Measurements from ENCODE around the gene METTL26.

The METTL26 gene

DNA sequence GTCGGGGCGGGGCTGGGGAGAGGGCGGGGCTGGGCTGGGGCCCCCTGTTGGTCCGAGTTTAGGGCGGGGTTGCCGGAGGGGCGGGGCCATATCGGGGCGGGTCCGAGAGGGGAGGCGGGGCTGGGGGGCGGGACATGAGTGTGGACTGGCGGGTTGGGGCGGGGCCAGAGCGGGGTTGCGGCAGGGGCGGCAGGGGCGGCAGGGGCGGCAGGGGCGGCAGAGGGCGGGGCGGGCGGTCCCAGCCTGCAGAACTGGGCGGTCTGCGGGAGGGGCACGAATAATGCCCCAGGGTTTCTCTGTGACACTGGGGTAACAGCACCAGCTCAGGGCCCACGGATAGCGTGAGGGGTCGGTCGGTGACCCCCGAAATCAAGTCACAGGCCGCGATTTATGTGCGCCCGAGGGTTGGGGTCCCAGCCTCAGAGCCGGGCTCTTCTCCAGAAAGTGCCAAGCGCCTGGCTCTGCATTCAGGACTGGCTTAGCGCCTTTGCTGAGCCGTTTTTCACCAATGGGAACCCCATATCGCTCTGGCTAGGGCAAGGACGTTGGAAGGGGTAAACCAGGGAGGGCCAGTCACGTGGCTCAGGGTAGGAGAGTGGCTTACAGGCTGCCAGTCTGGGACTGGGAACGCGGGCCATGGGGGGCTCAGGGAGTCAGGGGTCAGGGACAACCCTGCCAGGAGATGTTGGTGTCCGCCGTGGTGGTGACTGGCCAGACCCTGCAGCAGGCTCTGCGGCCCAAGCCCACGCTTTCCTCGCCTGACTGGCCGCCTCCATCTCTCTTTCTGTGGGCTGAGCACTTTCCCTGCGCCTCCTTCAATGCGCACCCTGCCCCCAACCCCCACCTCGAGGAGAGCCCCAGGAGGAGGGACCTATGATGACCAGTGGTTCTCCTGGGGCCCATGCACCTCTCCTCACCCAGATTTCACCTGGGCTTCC, 1.2 kb upstream of the METTL26 start:
- peak; percentile 86 for DNase-seq (ENCODE audit: low spot score)

DNA sequence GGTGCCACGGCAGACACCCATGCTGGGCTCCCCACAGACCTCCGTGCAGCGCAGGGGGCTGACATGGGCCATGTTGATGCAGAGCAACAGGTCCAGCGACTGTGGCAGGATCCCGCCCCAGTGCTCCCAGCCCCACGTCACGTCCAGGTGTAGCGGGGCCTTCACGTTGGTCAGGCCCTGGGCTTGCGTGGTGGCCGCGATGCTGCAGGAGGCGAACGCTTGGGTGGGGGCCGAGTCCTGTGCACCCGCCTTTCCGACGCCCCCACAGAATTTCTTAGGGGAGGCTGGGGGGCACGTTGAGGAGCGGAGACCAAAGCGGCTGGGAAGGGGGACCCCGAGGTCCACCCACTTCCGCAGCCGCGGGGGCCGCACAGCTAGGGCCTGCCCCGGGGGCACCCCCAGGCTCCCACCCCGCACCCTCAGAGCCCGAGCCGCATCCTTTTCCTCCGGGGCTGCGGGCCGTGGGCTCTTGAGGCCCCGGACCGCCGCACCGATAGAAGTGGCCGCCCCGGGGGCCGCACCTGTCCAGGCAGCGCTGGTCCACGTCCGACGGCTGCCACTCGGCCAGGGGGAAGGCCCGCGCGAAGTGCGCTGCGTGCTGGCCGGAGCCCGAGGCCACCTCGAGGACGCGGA, 416 bp downstream of the METTL26 start:
- no peak for DNase-seq (ENCODE audit: low spot score)

DNA sequence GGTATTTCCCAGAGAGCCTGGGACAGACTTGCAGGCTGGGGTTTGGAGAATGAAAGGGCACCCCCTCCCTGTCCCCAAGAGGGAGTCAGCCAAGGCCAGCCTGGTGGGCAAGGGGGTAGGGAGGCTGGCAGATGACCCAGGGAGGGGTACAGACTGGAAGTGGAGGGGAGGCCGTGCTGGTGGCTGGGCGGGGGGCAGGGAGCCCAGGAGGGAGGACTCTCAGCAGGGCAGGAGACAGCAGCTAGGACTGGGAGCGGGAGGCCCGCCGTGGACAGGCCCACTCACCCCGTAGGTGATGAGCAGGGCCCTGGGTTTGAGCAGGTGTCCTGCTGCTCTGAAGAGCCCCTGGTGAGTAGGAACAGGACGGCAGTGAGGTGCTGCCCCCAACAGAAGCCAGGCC, 1.1 kb downstream of the METTL26 start:
- no peak for DNase-seq (ENCODE audit: low spot score)

DNA sequence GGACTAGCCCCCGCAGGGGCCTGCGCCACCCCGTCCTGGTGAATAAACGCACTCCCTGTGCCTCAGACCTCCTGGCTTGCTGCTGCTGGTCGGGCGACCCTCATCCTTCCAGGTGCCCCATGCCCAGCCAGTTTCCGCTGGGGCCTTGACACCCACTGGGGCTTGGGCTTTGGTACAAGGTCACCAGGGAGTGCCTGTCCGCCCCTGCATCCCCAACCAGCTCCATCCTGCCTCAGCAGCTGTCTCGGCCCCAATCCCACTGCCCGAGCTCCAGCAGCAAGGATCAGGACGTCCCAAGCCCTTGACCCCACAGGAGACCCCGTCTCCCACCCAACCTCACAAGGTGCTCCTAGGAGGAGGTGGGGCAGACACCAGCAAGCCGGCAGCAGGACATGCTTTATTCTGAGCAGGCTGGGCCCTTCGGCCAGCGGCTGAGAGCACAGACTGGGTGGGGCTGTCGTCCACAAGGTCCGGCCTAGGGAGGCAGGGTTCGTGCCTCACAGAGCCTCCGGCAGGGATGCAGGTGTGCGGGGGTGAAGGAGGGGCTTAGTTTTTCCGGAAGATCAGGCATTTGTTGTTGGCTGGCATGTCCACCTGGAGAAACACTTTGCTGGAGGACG, 1.9 kb downstream of the METTL26 start:
- DNase-seq (ENCODE audit: low spot score) = no peak

DNA sequence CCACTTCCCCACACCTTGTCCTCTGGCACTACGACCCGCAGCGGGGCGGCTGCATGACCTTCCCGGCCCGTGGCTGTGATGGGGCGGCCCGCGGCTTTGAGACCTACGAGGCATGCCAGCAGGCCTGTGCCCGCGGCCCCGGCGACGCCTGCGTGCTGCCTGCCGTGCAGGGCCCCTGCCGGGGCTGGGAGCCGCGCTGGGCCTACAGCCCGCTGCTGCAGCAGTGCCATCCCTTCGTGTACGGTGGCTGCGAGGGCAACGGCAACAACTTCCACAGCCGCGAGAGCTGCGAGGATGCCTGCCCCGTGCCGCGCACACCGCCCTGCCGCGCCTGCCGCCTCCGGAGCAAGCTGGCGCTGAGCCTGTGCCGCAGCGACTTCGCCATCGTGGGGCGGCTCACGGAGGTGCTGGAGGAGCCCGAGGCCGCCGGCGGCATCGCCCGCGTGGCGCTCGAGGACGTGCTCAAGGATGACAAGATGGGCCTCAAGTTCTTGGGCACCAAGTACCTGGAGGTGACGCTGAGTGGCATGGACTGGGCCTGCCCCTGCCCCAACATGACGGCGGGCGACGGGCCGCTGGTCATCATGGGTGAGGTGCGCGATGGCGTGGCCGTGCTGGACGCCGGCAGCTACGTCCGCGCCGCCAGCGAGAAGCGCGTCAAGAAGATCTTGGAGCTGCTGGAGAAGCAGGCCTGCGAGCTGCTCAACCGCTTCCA, 2.6 kb downstream of the METTL26 start:
- DNase-seq (ENCODE audit: low spot score) = no peak

DNA sequence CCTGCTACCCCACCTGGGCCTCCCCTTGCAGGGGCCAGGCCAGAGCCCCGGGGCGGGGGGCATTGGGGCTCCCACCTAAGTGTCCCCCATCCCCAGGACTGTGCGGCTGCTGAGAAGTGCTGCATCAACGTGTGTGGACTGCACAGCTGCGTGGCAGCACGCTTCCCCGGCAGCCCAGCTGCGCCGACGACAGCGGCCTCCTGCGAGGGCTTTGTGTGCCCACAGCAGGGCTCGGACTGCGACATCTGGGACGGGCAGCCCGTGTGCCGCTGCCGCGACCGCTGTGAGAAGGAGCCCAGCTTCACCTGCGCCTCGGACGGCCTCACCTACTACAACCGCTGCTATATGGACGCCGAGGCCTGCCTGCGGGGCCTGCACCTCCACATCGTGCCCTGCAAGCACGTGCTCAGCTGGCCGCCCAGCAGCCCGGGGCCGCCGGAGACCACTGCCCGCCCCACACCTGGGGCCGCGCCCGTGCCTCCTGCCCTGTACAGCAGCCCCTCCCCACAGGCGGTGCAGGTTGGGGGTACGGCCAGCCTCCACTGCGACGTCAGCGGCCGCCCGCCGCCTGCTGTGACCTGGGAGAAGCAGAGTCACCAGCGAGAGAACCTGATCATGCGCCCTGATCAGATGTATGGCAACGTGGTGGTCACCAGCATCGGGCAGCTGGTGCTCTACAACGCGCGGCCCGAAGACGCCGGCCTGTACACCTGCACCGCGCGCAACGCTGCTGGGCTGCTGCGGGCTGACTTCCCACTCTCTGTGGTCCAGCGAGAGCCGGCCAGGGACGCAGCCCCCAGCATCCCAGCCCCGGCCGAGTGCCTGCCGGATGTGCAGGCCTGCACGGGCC, 3.4 kb downstream of the METTL26 start:
- no peak for DNase-seq (ENCODE audit: low spot score)

DNA sequence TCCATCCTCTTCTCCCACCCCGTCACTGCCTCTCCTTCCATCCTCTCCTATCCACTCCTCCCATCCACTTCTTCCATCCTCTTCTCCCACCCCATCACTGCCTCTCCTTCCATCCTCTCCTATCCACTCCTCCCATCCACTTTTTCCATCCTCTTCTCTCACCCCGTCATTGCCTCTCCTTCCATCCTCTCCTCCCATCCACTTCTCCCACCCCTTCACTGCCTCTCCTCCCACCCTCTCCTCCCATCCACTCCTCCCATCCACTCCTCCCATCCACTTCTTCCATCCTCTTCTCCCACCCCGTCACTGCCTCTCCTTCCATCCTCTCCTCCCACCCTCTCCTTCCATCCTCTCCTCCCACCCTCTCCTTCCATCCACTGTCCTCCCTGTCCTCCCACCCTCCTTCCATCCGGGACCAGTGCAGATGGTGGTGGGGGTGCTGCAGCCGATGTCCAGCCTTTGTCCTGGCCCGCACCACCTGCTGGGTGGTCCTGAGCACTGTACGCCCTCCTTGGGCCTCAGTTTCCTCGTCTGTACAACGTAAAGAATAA, 4.2 kb downstream of the METTL26 start:
- DNase-seq (ENCODE audit: low spot score) = no peak

DNA sequence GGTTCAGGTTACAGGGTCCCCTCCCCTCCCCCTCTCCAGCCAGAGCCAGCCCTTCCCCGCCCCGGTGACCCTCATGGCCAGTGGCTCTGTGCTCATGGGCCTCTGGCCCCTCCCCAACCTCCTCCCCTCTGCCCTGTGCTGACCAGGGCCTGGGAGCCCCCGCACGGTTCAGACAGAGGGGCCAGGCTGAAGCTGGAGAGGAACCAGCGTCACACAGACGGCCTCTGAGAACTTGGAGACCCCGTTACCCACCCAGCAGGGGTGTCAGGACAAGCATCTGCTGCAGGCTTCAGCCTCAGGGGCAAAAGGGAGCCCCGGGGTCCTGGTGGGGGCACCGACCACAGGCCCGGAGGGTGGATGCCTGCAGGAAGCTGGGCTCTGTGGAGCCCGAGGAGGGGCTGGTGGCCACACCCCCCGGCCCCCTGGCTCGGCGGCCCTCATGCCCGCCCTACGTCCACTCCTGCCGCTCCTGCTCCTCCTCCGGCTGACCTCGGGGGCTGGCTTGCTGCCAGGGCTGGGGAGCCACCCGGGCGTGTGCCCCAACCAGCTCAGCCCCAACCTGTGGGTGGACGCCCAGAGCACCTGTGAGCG, 5.2 kb downstream of the METTL26 start, which contains the start of gene WFIKKN1:
WFIKKN1 (plus strand) TSS at position 171 of the 591 bp plus-strand sequence; CDS start at position 440, 269 bp downstream.
- no peak for DNase-seq (ENCODE audit: low spot score)

DNA sequence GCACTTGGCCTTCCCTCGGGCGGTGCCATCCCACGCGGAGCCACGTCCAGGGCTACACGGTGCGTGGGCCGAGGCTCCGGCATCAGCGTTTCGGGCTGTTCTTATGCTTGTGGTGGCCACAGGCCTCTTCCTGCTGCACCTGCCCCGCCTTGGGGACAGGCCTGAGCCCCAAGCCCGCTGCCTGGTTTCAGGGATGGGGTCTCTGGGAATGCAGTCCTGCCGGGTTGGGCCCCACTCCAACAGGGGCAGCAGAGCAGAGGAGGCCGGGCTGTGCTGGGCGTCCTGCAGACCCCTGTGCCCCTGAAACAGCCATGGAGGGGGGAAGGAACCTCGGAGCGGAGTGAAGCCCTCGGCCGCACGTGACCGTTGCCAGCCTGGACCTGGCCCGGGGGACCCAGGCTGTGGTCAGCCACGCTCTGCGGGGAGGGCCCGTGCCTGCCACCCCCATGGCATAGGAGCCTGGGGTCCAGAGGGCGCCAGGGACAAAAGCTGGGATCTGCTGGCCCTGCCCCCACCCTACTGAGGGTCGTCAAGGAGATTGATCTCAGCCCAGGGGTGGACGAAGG, 5.8 kb downstream of the METTL26 start:
- no peak for DNase-seq (ENCODE audit: low spot score)

DNA sequence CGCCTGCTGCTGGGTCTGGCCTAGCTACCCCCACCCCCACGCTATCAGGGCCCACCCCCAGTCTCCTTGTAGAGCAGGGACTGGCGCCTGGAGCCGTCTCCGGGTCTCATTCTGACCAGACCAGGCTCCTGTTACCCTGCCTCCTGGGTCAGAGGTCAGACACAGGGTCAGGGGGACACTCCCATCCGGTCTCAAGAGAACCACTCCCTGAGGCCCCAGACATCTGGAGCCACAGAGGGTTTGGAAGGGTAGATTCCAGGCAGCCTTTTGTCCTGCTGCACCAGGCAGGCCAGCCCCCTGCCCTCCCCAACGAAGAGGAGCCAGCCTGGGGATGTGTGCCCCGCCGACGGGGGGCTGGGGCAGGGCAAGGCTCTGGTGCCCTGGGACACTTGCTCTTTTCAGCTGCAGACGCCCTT, 6.3 kb downstream of the METTL26 start:
- DNase-seq (ENCODE audit: low spot score) = no peak

DNA sequence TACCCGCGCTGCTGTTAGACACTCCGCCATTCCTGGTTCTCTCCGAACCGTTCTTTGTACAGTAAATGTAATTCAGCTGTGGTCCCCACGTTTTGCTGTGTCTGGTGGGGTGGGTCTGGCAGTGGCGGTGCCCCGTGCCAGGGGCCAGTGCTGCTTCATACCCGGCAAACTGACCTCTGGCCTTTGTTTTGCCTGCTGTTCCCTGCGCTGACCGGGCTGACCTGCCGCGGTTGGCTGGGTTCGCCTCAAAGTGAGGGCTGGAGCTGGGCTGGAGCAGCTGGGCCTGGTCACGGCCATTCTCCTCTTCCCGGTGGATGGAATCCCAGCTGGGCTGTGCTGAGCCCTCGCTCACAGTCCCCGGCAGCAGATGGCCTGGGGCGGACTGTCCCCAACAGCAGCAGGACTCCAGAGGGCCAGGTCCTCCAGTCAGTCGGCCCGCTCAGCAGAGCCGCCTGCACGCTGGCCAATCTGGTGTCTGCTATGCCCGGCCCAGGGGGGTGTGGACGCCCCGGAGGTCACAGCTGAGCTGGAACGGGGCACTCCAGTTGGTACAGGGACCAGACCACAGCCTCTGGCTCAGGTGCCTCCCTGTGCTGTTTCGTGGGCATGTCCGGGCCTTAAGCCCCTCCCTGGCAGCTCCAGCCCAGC, 6.8 kb downstream of the METTL26 start:
- DNase-seq (ENCODE audit: low spot score) = no peak

DNA sequence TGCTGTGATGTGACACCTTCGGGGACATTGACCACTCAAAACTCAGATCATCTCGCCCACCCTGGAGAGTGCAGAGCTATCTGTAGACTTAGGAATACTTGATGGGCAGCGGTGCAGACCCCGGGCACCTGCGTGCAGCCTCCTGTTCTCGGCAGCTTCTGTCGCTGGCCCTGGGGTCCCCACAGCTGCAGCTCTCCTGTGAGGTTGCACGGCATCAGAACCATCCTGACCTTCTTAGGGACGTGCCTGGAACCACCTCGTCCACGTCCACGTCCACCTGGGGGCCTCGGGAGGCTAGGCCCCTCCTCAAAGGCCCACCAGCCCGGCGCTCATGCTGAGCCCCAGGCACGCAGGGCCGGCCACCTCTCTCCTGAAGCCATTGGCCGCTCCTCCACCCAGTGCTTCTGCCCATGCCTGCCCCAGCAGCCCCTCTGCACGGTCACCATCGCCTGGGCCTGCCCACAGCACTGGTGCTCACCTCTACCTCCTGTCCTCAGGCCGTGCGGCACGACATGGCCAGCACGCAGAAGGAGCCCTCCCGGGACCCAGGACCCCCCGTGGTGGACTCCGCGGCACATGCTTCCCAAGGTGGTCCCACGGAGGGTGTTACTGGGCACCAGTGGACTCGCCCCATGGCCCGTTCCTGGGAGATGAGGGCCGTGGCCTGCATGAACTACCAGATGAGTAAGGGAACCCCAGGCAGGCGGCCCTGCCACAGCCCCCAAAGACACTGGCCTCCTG, 7.6 kb downstream of the METTL26 start:
- DNase-seq (ENCODE audit: low spot score) = no peak

DNA sequence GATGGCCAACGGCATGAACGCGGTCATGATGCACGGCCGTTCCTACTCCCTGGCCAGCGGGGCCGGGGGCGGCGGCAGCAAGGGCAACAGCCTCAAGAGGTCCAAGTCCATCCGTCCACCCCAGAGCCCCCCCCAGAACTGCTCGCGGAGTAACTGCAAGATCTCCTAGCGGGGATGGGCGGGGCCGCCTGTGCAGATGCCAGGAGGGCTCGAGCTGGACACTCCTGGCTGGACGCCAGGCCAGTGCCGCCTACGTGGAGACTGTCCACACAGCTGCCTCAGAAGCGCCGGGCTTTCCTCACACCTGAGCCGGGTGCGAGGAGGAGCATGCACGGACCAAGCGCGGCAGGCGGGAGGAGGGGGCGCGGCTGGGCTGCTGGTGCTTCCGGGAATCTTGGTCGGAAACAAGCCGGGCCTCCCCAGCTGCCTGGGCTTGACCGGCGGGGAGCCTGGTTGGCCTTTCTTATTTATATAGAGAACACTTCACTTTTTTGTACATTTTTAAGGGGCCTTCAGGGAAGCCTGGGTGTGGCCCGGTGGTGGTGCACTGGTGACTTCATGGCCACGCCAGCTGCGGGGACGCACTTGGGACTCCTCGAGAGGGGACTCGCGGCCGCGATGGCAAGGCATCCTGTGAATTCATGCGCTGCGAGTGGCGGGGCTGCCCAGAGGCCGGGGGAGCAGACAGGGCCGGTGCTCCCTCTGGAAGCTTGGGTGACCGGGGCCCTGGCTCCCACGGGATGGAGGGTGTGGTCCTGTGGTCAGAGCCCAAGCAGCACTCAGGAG, 8.5 kb downstream of the METTL26 start:
- no peak for DNase-seq (ENCODE audit: low spot score)

DNA sequence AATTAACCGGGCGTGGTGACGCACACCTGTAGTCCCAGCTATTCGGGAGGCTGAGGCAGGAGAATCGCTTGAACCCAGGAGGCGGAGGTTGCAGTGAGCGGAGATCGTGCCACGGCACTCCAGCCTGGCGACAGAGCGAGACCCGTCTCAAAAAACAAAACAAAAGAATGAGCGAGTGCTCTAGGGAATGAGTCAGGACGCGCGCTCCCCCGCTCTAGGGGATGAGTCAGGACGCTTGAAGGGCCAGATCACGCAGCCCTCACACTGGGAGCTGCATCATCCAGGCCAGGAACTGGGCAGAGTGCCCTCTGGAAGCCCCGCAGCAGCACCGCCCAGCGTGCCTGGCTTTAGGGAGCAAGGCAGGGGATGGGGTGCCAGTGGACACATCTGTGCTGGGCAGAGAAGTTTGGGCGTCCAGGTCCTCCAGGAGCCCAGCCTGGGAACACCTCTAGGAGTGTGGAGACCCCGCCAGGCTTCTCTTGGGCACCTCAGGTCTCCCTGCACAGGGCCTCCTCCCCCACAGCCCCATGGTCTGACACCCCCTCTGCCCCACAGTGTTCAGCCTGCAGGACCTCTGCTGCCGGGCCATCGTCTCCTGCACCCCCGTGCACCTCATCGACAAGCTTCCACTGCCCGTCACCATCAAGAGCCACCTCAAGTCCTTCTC, 9.2 kb downstream of the METTL26 start:
- DNase-seq (ENCODE audit: low spot score) = no peak

DNA sequence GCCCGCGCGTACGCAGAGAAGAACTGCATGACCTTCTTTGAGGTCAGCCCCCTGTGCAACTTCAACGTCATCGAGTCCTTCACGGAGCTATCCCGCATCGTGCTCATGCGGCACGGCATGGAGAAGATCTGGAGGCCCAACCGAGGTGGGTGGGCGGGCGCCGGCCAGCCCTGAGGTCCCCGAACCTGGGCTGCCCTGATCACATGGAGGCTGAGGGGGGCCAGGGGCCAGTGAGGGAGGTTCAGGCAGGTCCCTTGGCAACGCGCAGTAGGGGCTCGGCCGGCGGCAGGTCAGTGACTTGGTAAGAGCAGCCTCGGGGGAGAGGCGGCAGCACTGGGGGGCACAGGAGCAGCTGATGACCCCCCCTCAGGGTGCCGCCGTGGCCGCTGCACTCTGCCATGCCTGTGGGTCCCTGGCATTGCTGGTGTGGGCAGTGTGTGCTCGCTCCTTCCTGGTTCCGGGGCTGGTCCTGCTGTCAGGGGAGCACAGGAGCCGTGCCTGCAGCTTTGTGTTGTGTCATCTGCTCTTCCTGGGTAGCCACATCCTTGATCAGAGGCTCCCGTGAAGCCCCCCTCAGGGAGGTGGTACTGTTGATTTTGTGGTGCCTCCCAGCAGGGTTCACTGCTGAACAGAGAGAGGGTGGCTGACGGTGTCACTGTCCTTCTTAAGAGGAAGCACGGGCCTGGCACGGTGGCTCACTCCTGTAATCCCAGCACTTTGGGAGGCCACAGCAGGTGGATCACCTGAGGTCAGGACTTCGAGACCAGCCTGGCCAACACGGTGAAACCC, 9.9 kb downstream of the METTL26 start:
- DNase-seq (ENCODE audit: low spot score) = no peak

DNA sequence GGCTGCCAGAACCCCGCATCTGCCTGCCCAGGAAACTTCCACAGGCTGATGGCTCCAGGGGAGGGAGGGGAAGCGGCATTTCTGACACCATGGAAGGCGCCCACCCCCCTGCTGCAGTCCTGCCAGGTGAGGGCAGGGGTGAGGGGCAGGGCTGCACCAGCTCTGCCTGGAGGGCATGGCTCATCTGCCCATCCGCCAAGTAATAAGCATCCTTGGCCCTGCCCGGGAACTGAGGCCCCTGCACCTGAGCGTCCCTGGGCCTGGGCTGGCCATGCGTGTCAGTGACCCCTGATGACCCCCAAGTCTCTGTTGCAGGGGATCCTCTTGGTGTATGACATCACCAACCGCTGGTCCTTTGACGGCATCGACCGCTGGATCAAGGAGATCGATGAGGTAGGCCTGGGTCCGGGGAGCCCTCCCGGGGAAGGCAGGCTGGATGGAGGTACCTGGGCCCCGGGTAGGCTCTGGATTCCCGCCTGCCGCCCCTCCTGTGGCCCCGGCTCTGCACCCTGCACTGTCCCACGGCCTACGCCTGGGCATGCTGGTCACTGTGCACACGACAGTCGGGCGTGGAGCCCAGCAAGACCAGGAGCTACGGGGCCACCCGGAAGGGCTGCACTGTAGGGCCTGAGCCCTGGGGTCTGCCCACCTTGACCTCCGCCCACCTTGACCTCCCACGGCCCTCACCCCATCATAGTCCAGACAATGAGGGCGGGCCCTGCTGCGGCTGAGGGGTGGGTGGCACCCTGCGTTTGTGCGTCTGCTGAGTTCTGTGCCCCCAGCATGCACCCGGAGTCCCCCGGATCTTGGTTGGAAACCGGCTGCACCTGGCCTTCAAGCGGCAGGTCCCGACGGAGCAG, 10.8 kb downstream of the METTL26 start:
- DNase-seq (ENCODE audit: low spot score) = no peak

Measured in CD4-positive, alpha-beta T cell treated with Interleukin-2 at 100 ng/mL for 4 hours (primary cell).